Transverse colon (tissue), 4 donors: ENCODE measurements around the gene MATR3.

Experiments
- CTCF ChIP-seq, 5 experiments: fragments of 200-600 bp in 3 of 5; fragments of 450-650 bp in 2 of 5; sonication (generic) in 3 of 5; IDR thresholded peaks; 1 replicate in 2 of 5; 2 replicates in 3 of 5; pipeline ENCODE4 v1.5.1; 2016 to 2017; ENCODE audit warnings: antibody characterized with exemption in 5 of 5, inconsistent platforms in 3 of 5, mild to moderate bottlenecking in 2 of 5, moderate library complexity in 1 of 5
- EP300 ChIP-seq: sonication (generic); formaldehyde crosslinking; IDR thresholded peaks from one replicate; pipeline ENCODE4 v1.6.1; 2017; ENCODE audit warnings: antibody characterized with exemption, low read depth
- POLR2A ChIP-seq: fragments of 450-650 bp; IDR thresholded peaks from one replicate; pipeline ENCODE4 v1.6.1; 2016; ENCODE audit warnings: antibody characterized with exemption, mild to moderate bottlenecking, moderate library complexity
- POLR2AphosphoS5 ChIP-seq, 3 donors: sonication (generic); formaldehyde crosslinking; IDR thresholded peaks; one replicate each; pipeline ENCODE4 v1.6.1; 2016; ENCODE audit warnings: antibody characterized with exemption in 3 of 3

GRCh38 chr5:139251695-139252288 lies 41.7 kb upstream of the MATR3 start:
- TF ChIP-seq CTCF (IDR thresholded peaks at IDR 0.05) (no peak), POLR2AphosphoS5 (IDR thresholded peaks at IDR 0.05) (no peak), POLR2A (no peak), EP300 (no peak)
